GM18498 (cell line): ENCODE data around the gene EVI5.
"Not testable (repeated sequence)": the region's sequence is repeated elsewhere in the genome, so short reads cannot be mapped to it uniquely, and the experiment has no call there.

Experiments used
- ATAC-seq: cut with Tn5 transposase; IDR thresholded peaks from one replicate; pipeline ENCODE4 v1.9.1; 2021; ENCODE audit warnings: mild to moderate bottlenecking, moderate library complexity; ENCODE audit not compliant: unreplicated experiment

The EVI5 gene

GRCh38 chr1:92695104-92695503 lies 89.8 kb downstream of the EVI5 start:
- ATAC-seq, result no peak

- no peak for ATAC-seq
Measured at GRCh38 chr1:92691925-92692324, 93.0 kb downstream of the EVI5 start.

- no peak for ATAC-seq
Measured at GRCh38 chr1:92690212-92690906, 94.5 kb downstream of the EVI5 start.

- ATAC-seq, result no peak
Measured at GRCh38 chr1:92679980-92680379, 104.9 kb downstream of the EVI5 start.

- ATAC-seq, result no peak
Measured at GRCh38 chr1:92663775-92664174, 121.1 kb downstream of the EVI5 start.

- no peak for ATAC-seq
Measured at GRCh38 chr1:92662048-92662447, 122.9 kb downstream of the EVI5 start.

GRCh38 chr1:92657701-92658100 lies 127.2 kb downstream of the EVI5 start:
- ATAC-seq, result no peak

- no peak for ATAC-seq
Measured at GRCh38 chr1:92655197-92655801, 129.6 kb downstream of the EVI5 start.

GRCh38 chr1:92653605-92654381 lies 131.1 kb downstream of the EVI5 start:
- ATAC-seq, result no peak

GRCh38 chr1:92640686-92641085 lies 144.2 kb downstream of the EVI5 start:
- not testable (repeated sequence) for ATAC-seq

- ATAC-seq, result no peak
Measured at GRCh38 chr1:92638498-92638897, 146.4 kb downstream of the EVI5 start.

- not testable (repeated sequence) for ATAC-seq
Measured at GRCh38 chr1:92635203-92635602, 149.7 kb downstream of the EVI5 start.

- ATAC-seq, result no peak
Measured at GRCh38 chr1:92623187-92623778, 161.6 kb downstream of the EVI5 start.

- ATAC-seq, result no peak
Measured at GRCh38 chr1:92619466-92620189, 165.3 kb downstream of the EVI5 start.

- no peak for ATAC-seq
Measured at GRCh38 chr1:92601044-92601443, 183.9 kb downstream of the EVI5 start.

GRCh38 chr1:92599184-92599583 lies 185.7 kb downstream of the EVI5 start:
- ATAC-seq, result no peak

- not testable (repeated sequence) for ATAC-seq
Measured at GRCh38 chr1:92589361-92589760, 195.5 kb downstream of the EVI5 start.

- peak; percentile 36 for ATAC-seq
Measured at GRCh38 chr1:92587445-92587844, 197.5 kb downstream of the EVI5 start.

- no peak for ATAC-seq
Measured at GRCh38 chr1:92585831-92586230, 199.1 kb downstream of the EVI5 start.

- ATAC-seq, result peak; percentile 16
Measured at GRCh38 chr1:92584810-92585209, 200.1 kb downstream of the EVI5 start.
